ENCODE data around the gene CDH23.

The CDH23 gene

GRCh38 chr10:71703577-71703976, 306.9 kb downstream of the CDH23 start:
- intact Hi-C loops (cut with DNase I), result no loop called here
- no peak for DNase-seq

- no peak for DNase-seq
- intact Hi-C loops (cut with DNase I), result loop anchor here (5.0 kb wide), 1 partner anchor 323 kb away; no protein-coding TSS in a partner anchor
These were observed 308.1 kb downstream of the CDH23 start for GRCh38 chr10:71704816-71705215.

GRCh38 chr10:71705582-71705981, 308.9 kb downstream of the CDH23 start:
- DNase-seq, result no peak
- intact Hi-C loops (cut with DNase I), result loop anchor here (5.0 kb wide), 1 partner anchor 323 kb away; no protein-coding TSS in a partner anchor

- DNase-seq, result peak in 1 of 10 donors; percentile 74
- intact Hi-C loops (cut with DNase I), result loop anchor here (5.0 kb wide), 1 partner anchor 324 kb away; no protein-coding TSS in a partner anchor
These were observed 309.7 kb downstream of the CDH23 start for GRCh38 chr10:71706216-71707121.

- DNase-seq, result no peak
- intact Hi-C loops (cut with DNase I), result loop anchor here (5.0 kb wide), 1 partner anchor 325 kb away; no protein-coding TSS in a partner anchor
These were observed 310.6 kb downstream of the CDH23 start for GRCh38 chr10:71707240-71707789.

GRCh38 chr10:71708301-71708703, 311.6 kb downstream of the CDH23 start:
- peak; percentile 37 to 95 (median 74) for DNase-seq
- intact Hi-C loops (cut with DNase I), result loop anchor here (2.0 to 5.0 kb wide), 2 partner anchors 326 to 390 kb away; partner anchors contain the start of gene SLC29A3

- DNase-seq, result peak in 1 of 10 donors; percentile 77
- intact Hi-C loops (cut with DNase I), result loop anchor here (2.0 to 5.0 kb wide), 2 partner anchors 327 to 390 kb away; partner anchors contain the start of gene SLC29A3
These were observed 312.5 kb downstream of the CDH23 start for GRCh38 chr10:71708897-71709882.

GRCh38 chr10:71710519-71710918, 313.8 kb downstream of the CDH23 start:
- peak in 1 of 10 donors; percentile 53 for DNase-seq
- intact Hi-C loops (cut with DNase I), result loop anchor here (5.0 kb wide), 1 partner anchor 102 kb away; no protein-coding TSS in a partner anchor

GRCh38 chr10:71711052-71711623, 314.4 kb downstream of the CDH23 start:
- DNase-seq, result peak in 1 of 10 donors; percentile 69
- intact Hi-C loops (cut with DNase I), result loop anchor here (5.0 kb wide), 1 partner anchor 101 kb away; no protein-coding TSS in a partner anchor

GRCh38 chr10:71712170-71712569, 315.4 kb downstream of the CDH23 start:
- DNase-seq, result no peak
- intact Hi-C loops (cut with DNase I), result loop anchor here (5.0 kb wide), 1 partner anchor 100 kb away; no protein-coding TSS in a partner anchor

GRCh38 chr10:71712572-71713134, 315.9 kb downstream of the CDH23 start:
- DNase-seq, result no peak
- intact Hi-C loops (cut with DNase I), result loop anchor here (5.0 kb wide), 1 partner anchor 100 kb away; no protein-coding TSS in a partner anchor

GRCh38 chr10:71713135-71714030, 316.7 kb downstream of the CDH23 start:
- intact Hi-C loops (cut with DNase I), result loop anchor here (5.0 kb wide), 1 partner anchor 99 kb away; no protein-coding TSS in a partner anchor
- DNase-seq, result peak; percentile 67 to 97 (median 80)

GRCh38 chr10:71714031-71714410, 317.3 kb downstream of the CDH23 start:
- DNase-seq, result no peak

GRCh38 chr10:71714592-71714991, 317.9 kb downstream of the CDH23 start:
- no peak for DNase-seq
- intact Hi-C loops (cut with DNase I), result loop anchor here (5.0 kb wide), 1 partner anchor 98 kb away; no protein-coding TSS in a partner anchor

More at GRCh38 chr10:71714031-71714410, 317.3 kb downstream of the CDH23 start:
- intact Hi-C loops (cut with DNase I), result loop anchor here (5.0 kb wide), 1 partner anchor 98 kb away; no protein-coding TSS in a partner anchor

- DNase-seq, result no peak
- intact Hi-C loops (cut with DNase I), result no loop called here
These were observed 318.3 kb downstream of the CDH23 start for GRCh38 chr10:71715026-71715425.

- no peak for DNase-seq
- intact Hi-C loops (cut with DNase I), result no loop called here
These were observed 319.1 kb downstream of the CDH23 start for GRCh38 chr10:71715860-71716259.

GRCh38 chr10:71716426-71716825, 319.7 kb downstream of the CDH23 start:
- no peak for DNase-seq
- intact Hi-C loops (cut with DNase I), result no loop called here

- intact Hi-C loops (cut with DNase I), result no loop called here
- no peak for DNase-seq
These were observed 320.3 kb downstream of the CDH23 start for GRCh38 chr10:71717056-71717455.
